SK-N-SH treated with all-trans-retinoic acid at 6 μM for 48 hours (cell line): Measurements from ENCODE around the gene AMOTL1.

Experiments used
- ATAC-seq: fragments of 200-7000 bp; cut with Tn5 transposase; 3 replicates; pipeline ENCODE4 v1.9.1; 2020; ENCODE audit warnings: mild to moderate bottlenecking, moderate library complexity
- ARNTL ChIP-seq: fragments of 450-650 bp; formaldehyde crosslinking; IDR thresholded peaks from 2 replicates; pipeline ENCODE4 v1.5.0; 2020; ENCODE audit warnings: low read depth, mild to moderate bottlenecking, moderate library complexity, borderline replicate concordance
- CSDC2 ChIP-seq: fragments of 250-450 bp; sonication (Bioruptor Pico); IDR thresholded peaks from 2 replicates; pipeline ENCODE4 v1.5.0; 2020; ENCODE audit warnings: mild to moderate bottlenecking, moderate library complexity
- CSRNP3 ChIP-seq: fragments of 250-450 bp; sonication (Bioruptor Pico); IDR thresholded peaks from 2 replicates; pipeline ENCODE4 v1.5.1; 2021; ENCODE audit warnings: mild to moderate bottlenecking, moderate library complexity
- GLIS3 ChIP-seq: fragments of 250-450 bp; sonication (Bioruptor Pico); IDR thresholded peaks from 2 replicates; pipeline ENCODE4 v1.5.0; 2020; ENCODE audit warnings: mild to moderate bottlenecking, moderate library complexity
- ISL1 ChIP-seq: fragments of 250-450 bp; sonication (Bioruptor Pico); IDR thresholded peaks from 2 replicates; pipeline ENCODE4 v2.1.2; 2022; ENCODE audit warnings: mild to moderate bottlenecking, moderate library complexity
- OSR1 ChIP-seq: fragments of 250-450 bp; sonication (Bioruptor Pico); IDR thresholded peaks from 2 replicates; pipeline ENCODE4 v1.8.0; 2022; ENCODE audit warnings: moderate library complexity, mild to moderate bottlenecking, inconsistent platforms
- POU6F1 ChIP-seq: fragments of 250-450 bp; sonication (Bioruptor Pico); IDR thresholded peaks from 2 replicates; pipeline ENCODE4 v1.8.0; 2021; ENCODE audit warnings: low read depth, mild to moderate bottlenecking, moderate library complexity, borderline replicate concordance
- PPARA ChIP-seq: fragments of 250-450 bp; sonication (Bioruptor Pico); IDR thresholded peaks from 2 replicates; pipeline ENCODE4 v1.5.0; 2020; ENCODE audit warnings: mild to moderate bottlenecking, borderline replicate concordance
- SNAI2 ChIP-seq: fragments of 250-450 bp; sonication (Bioruptor Pico); IDR thresholded peaks from 2 replicates; pipeline ENCODE4 v1.5.0; 2020; ENCODE audit warnings: mild to moderate bottlenecking, moderate library complexity
- TCF4 ChIP-seq: fragments of 250-450 bp; sonication (Bioruptor Pico); IDR thresholded peaks from 2 replicates; pipeline ENCODE4 v1.8.0; 2021; ENCODE audit warnings: mild to moderate bottlenecking, moderate library complexity, borderline replicate concordance
- TOX ChIP-seq: fragments of 250-450 bp; sonication (Bioruptor Pico); IDR thresholded peaks from 2 replicates; pipeline ENCODE4 v1.8.0; 2021; ENCODE audit warnings: mild to moderate bottlenecking, moderate library complexity, borderline replicate concordance
- TSHZ2 ChIP-seq: fragments of 250-450 bp; sonication (Bioruptor Pico); IDR thresholded peaks from 2 replicates; pipeline ENCODE4 v1.5.0; 2020; ENCODE audit warnings: mild to moderate bottlenecking, moderate library complexity
- ZC3H10 ChIP-seq: fragments of 250-450 bp; sonication (Bioruptor Pico); IDR thresholded peaks from 2 replicates; pipeline ENCODE4 v1.5.1; 2021; ENCODE audit warnings: mild to moderate bottlenecking, moderate library complexity
- ZFP3 ChIP-seq: fragments of 250-450 bp; sonication (Bioruptor Pico); IDR thresholded peaks from 2 replicates; pipeline ENCODE4 v1.5.0; 2020; ENCODE audit warnings: mild to moderate bottlenecking, moderate library complexity
- ZFP30 ChIP-seq: fragments of 450-650 bp; formaldehyde crosslinking; IDR thresholded peaks from 2 replicates; pipeline ENCODE4 v1.5.0; 2022; ENCODE audit warnings: mild to moderate bottlenecking, moderate library complexity
- ZNF565 ChIP-seq: fragments of 450-650 bp; formaldehyde crosslinking; conservative IDR thresholded peaks from 2 replicates; pipeline ENCODE4 v1.5.0; 2020; ENCODE audit warnings: low read depth, mild to moderate bottlenecking, moderate library complexity
- ZNF8 ChIP-seq: fragments of 450-650 bp; formaldehyde crosslinking; IDR thresholded peaks from 2 replicates; pipeline ENCODE4 v1.5.0; 2020; ENCODE audit warnings: mild to moderate bottlenecking, moderate library complexity
- TF ChIP-seq, protein P1 (sequence below): fragments of 250-450 bp; sonication (Bioruptor Pico); IDR thresholded peaks from 2 replicates; pipeline ENCODE4 v1.8.0; 2020; ENCODE audit warnings: mild to moderate bottlenecking, moderate library complexity, borderline replicate concordance
- TF ChIP-seq, protein P2 (sequence below): fragments of 250-450 bp; sonication (Bioruptor Pico); IDR thresholded peaks from 2 replicates; pipeline ENCODE4 v1.5.1; 2020; ENCODE audit warnings: low read depth, mild to moderate bottlenecking, moderate library complexity

Gene AMOTL1

GRCh38 chr11:94767701-94768601 lies at the start of gene AMOTL1:
Gene AMOTL1, plus strand, starts transcription at chr11:94768356. Its CDS starts 156 bp downstream, at chr11:94768512.
- peak; percentile 89 for ATAC-seq

GRCh38 chr11:94719876-94720275 lies 48.3 kb upstream of the AMOTL1 start:
- no peak for TF ChIP-seq ISL1 (CRISPR knock-in tag)
- no peak for TF ChIP-seq POU6F1
- no peak for TF ChIP-seq GLIS3
- TF ChIP-seq PPARA (CRISPR knock-in tag), result no peak
- no peak for TF ChIP-seq ZC3H10 (CRISPR knock-in tag)
- TF ChIP-seq ZNF8 (CRISPR knock-in tag), result no peak
- no peak for TF ChIP-seq OSR1 (CRISPR knock-in tag)
- no peak for TF ChIP-seq CSRNP3 (CRISPR knock-in tag)
- no peak for TF ChIP-seq SNAI2
- no peak for TF ChIP-seq TCF4 (CRISPR knock-in tag)
- TF ChIP-seq, protein P1, sequence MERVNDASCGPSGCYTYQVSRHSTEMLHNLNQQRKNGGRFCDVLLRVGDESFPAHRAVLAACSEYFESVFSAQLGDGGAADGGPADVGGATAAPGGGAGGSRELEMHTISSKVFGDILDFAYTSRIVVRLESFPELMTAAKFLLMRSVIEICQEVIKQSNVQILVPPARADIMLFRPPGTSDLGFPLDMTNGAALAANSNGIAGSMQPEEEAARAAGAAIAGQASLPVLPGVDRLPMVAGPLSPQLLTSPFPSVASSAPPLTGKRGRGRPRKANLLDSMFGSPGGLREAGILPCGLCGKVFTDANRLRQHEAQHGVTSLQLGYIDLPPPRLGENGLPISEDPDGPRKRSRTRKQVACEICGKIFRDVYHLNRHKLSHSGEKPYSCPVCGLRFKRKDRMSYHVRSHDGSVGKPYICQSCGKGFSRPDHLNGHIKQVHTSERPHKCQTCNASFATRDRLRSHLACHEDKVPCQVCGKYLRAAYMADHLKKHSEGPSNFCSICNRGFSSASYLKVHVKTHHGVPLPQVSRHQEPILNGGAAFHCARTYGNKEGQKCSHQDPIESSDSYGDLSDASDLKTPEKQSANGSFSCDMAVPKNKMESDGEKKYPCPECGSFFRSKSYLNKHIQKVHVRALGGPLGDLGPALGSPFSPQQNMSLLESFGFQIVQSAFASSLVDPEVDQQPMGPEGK (CRISPR knock-in tag), result no peak
- no peak for TF ChIP-seq ZNF565 (CRISPR knock-in tag)
- no peak for TF ChIP-seq ZFP30
- no peak for ATAC-seq

More at GRCh38 chr11:94767701-94768601, at the start of gene AMOTL1:
- TF ChIP-seq TOX (CRISPR knock-in tag) (no peak), TCF4 (CRISPR knock-in tag) (no peak; the same call in 1 of the 2 replicates), OSR1 (CRISPR knock-in tag) (no peak), ARNTL (no peak), TSHZ2 (peak; percentile 88; the same call in 1 of the 2 replicates), ZC3H10 (CRISPR knock-in tag) (no peak), ZNF8 (CRISPR knock-in tag) (no peak; the same call in 1 of the 2 replicates), ZFP3 (peak; percentile 9; the same call in 1 of the 2 replicates), PPARA (CRISPR knock-in tag) (no peak), GLIS3 (no peak), ZFP30 (no peak), CSDC2 (CRISPR knock-in tag) (no peak), ISL1 (CRISPR knock-in tag) (0 out of 2 replicates have a peak, but pooled peaks have one; percentile 10)
- TF ChIP-seq, protein P2, sequence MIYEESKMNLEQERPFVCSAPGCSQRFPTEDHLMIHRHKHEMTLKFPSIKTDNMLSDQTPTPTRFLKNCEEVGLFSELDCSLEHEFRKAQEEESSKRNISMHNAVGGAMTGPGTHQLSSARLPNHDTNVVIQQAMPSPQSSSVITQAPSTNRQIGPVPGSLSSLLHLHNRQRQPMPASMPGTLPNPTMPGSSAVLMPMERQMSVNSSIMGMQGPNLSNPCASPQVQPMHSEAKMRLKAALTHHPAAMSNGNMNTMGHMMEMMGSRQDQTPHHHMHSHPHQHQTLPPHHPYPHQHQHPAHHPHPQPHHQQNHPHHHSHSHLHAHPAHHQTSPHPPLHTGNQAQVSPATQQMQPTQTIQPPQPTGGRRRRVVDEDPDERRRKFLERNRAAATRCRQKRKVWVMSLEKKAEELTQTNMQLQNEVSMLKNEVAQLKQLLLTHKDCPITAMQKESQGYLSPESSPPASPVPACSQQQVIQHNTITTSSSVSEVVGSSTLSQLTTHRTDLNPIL (CRISPR knock-in tag), result no peak
